ENCODE results near the gene LIN37. TPM values are rescaled to one million over a fixed set of nuclear protein-coding genes. Genes with fewer than 3 reads are reported as not detected.
A peak's percentile ranks its signal among the peaks of the same experiment; 100 is the strongest.

Gene LIN37
- total RNA-seq, 3 donors from 2014 or later, result 7.6 to 14.3 (median 8.6) TPM

GRCh38 chr19:35755550-35756376 lies 7.4 kb downstream of the LIN37 start:
- intact Hi-C loops (cut with DNase I, micrococcal nuclease), result no loop called here
- TF ChIP-seq, protein P1, sequence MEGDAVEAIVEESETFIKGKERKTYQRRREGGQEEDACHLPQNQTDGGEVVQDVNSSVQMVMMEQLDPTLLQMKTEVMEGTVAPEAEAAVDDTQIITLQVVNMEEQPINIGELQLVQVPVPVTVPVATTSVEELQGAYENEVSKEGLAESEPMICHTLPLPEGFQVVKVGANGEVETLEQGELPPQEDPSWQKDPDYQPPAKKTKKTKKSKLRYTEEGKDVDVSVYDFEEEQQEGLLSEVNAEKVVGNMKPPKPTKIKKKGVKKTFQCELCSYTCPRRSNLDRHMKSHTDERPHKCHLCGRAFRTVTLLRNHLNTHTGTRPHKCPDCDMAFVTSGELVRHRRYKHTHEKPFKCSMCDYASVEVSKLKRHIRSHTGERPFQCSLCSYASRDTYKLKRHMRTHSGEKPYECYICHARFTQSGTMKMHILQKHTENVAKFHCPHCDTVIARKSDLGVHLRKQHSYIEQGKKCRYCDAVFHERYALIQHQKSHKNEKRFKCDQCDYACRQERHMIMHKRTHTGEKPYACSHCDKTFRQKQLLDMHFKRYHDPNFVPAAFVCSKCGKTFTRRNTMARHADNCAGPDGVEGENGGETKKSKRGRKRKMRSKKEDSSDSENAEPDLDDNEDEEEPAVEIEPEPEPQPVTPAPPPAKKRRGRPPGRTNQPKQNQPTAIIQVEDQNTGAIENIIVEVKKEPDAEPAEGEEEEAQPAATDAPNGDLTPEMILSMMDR (IDR thresholded peaks at IDR 0.05), result no peak
- peaks cover 7% of the 10 kb centered on the region for H3K36me3 ChIP-seq (ENCODE audit: low read depth)
- H3K4me1 ChIP-seq (ENCODE audit: low read depth), result peaks cover 32% of the 10 kb centered on the region
- DNase-seq, result peak; percentile 70 to 84 (median 82)
- no peak overlapping the region for H3K4me3 ChIP-seq
- ATAC-seq, result peak; percentile 45
- H3K9me3 ChIP-seq, result no peaks in the 10 kb centered on the region

- TF ChIP-seq, protein P1 (IDR thresholded peaks at IDR 0.05), result no peak
- peaks cover 32% of the 10 kb centered on the region for H3K4me1 ChIP-seq (ENCODE audit: low read depth)
- peak within 1 kb of the TSS; percentile 80 for H3K4me3 ChIP-seq
- ATAC-seq (no peak), DNase-seq (peak in 2 of 3 donors; percentile 59 to 62)
- H3K36me3 ChIP-seq (ENCODE audit: low read depth), result peaks cover 7% of the 10 kb centered on the region
- no peaks in the 10 kb centered on the region for H3K9me3 ChIP-seq
- intact Hi-C loops (cut with DNase I, micrococcal nuclease), result no loop called here
Observed at GRCh38 chr19:35756377-35757230, 8.2 kb downstream of the LIN37 start, which contains the start of gene HSPB6. TSS of gene HSPB6 (minus strand) at chr19:35757029. CDS start at chr19:35757008, 21 bp downstream.

DNA sequence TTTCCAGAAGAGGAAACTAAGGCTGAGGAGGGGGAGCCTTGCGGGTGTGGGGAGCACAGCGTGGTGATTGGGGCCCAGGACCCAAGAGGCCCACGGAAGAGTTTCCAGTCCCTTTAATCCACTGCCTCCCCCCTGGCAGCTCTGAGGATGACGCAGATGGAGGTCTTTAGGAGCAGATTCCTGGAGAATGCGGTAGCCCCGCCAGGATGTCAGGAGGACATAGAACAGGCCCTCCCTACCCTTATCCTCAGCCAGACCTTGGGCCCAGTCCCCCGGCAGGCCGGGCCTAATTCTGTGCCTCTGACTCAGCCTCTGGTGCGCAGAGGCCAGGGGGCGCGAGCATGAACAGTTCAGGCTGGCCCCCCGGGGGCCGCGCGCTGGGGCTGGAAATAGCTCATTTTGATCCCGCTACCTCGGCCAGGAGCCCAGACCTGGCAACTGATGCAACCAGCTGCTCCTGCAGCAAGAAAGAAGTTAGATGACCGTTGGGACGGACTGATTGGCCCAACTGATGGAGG lies 8.9 kb downstream of the LIN37 start:
- DNase-seq (peak; percentile 54 to 86 (median 74)), ATAC-seq (peak; percentile 16)
- Histone ChIP-seq H3K4me1 (ENCODE audit: low read depth) (peaks cover 32% of the 10 kb centered on the region), H3K36me3 (ENCODE audit: low read depth) (peaks cover 7% of the 10 kb centered on the region), H3K9me3 (no peaks in the 10 kb centered on the region), H3K4me3 (no peak overlapping the region)
- intact Hi-C loops (cut with DNase I, micrococcal nuclease), result no loop called here
- TF ChIP-seq, protein P1 (IDR thresholded peaks at IDR 0.05), result no peak

- DNase-seq (peak; percentile 98 to 99 (median 99)), ATAC-seq (peak; percentile 95)
- peaks cover 32% of the 10 kb centered on the region for H3K4me1 ChIP-seq (ENCODE audit: low read depth)
- H3K4me3 ChIP-seq, result peak within 1 kb of the TSS; percentile 80
- H3K36me3 ChIP-seq (ENCODE audit: low read depth), result peaks cover under 1% of the 10 kb centered on the region
- H3K9me3 ChIP-seq, result no peaks in the 10 kb centered on the region
- TF ChIP-seq, protein P1 (IDR thresholded peaks at IDR 0.05), result no peak
- intact Hi-C loops (cut with DNase I, micrococcal nuclease), result no loop called here
Observed at GRCh38 chr19:35757749-35758608, 9.6 kb downstream of the LIN37 start, which contains the start of gene PROSER3. TSS of gene PROSER3 (plus strand) at chr19:35758176. CDS start at chr19:35758216, 40 bp downstream.

GRCh38 chr19:35759697-35760096 lies 11.3 kb downstream of the LIN37 start:
- H3K9me3 ChIP-seq, result no peaks in the 10 kb centered on the region
- H3K4me3 ChIP-seq, result no peak overlapping the region
- intact Hi-C loops (cut with DNase I, micrococcal nuclease), result no loop called here
- H3K4me1 ChIP-seq (ENCODE audit: low read depth), result peaks cover 32% of the 10 kb centered on the region
- ATAC-seq (no peak), DNase-seq (no peak)
- no peaks in the 10 kb centered on the region for H3K36me3 ChIP-seq (ENCODE audit: low read depth)
- TF ChIP-seq, protein P1 (IDR thresholded peaks at IDR 0.05), result no peak

All from mucosa of descending colon (tissue), 3 donors.